OCI-LY7 (cell line): ENCODE data around the gene GNG7.

Experiments used
- EZH2phosphoT487 ChIP-seq: fragments of 200-600 bp; sonication (generic); IDR thresholded peaks from 2 replicates; pipeline ENCODE4 v1.6.1; 2018; ENCODE audit warnings: low read depth, borderline replicate concordance, mild to moderate bottlenecking, mixed run types, antibody characterized with exemption, low read length, moderate library complexity, mixed read lengths
- TF ChIP-seq, protein P1 (sequence below): fragments of 200-600 bp; sonication (generic); conservative IDR thresholded peaks from 2 replicates; pipeline ENCODE4 v1.5.1; 2014; ENCODE audit warnings: mild to moderate bottlenecking, antibody characterized with exemption, low read length, moderate library complexity, mixed read lengths

DNA sequence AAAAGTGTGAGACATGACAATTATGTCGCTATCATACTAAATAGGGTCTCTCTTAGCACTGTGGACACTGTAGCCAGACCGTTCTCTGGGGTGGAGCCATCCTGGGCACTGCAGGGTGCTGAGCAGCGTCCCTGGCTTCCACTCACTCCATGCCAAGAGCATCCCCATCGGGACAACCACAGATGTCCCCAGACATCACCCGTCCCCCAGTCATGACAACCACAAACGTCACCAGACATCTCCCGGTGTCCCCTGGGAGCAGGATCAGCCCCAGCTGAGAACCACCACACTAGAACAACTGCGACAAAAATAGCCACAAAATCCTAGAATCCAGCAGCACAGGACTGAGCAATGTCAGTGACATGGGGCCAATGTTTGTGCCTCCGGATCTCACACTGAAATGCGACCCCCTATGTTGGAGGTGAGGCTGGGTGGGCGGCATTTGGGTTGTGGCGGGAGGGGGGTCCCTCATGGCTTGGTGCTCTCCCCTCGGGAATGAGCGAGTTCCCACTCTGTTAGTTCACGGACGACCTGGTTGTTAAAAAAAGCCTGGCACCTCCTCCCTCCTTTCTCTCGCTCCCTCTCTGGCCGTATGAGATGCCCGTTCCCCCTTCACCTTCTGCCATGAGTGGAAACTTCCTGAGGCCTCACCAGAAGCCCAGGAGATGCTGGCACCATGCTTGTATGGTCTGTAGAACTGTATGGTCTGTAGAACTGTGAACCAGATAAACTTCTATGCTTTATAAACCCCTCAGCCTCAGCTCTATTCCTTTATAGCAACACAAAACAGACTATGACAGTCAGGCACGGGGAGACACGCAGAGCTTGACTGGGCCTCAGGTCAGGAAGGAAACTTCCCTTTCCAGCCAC is 132.7 kb downstream of the GNG7 start:
- TF ChIP-seq, protein P1, sequence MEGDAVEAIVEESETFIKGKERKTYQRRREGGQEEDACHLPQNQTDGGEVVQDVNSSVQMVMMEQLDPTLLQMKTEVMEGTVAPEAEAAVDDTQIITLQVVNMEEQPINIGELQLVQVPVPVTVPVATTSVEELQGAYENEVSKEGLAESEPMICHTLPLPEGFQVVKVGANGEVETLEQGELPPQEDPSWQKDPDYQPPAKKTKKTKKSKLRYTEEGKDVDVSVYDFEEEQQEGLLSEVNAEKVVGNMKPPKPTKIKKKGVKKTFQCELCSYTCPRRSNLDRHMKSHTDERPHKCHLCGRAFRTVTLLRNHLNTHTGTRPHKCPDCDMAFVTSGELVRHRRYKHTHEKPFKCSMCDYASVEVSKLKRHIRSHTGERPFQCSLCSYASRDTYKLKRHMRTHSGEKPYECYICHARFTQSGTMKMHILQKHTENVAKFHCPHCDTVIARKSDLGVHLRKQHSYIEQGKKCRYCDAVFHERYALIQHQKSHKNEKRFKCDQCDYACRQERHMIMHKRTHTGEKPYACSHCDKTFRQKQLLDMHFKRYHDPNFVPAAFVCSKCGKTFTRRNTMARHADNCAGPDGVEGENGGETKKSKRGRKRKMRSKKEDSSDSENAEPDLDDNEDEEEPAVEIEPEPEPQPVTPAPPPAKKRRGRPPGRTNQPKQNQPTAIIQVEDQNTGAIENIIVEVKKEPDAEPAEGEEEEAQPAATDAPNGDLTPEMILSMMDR: no peak
- TF ChIP-seq EZH2phosphoT487: no peak
